ENCODE results near the gene GNB2.
"Not testable (repeated sequence)": the region's sequence is repeated elsewhere in the genome, so short reads cannot be mapped to it uniquely, and the experiment has no call there.

GNB2 gene

DNA sequence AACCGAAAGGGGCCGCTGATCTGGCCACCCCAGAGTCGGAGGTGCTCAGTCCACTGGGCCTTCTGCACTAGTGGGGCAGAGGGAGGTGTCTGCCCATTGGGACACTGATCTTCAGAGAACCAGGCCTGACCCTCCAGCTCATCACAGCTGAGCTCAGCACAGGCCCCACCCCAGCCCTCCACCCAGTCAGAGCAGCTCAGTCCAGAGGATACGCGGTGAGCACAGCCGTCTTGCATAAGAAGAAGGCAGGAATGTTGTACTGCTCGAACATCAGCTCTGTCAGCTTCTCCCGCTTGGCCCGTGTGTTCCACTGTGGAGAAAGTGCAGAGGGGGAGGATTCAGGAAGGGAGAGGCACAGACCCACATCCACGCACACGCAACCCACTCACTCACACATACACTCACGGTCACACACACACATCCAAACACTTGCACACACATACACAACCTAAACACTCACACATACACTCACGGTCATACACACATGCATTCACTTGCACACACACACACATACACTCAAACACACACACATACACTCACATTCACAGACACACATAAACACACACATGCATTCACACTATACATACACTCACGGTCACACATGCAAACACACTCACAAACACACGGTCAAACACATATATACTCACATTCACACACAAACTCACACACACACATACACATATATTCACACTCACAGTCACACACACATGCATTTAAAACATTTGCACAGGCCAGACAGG is 23.5 kb upstream of the GNB2 start:
- ATAC-seq (ENCODE audit: low read depth), result peak; percentile 77
- H3K9me3 ChIP-seq (ENCODE audit: severe bottlenecking), result no peaks in the 10 kb centered on the region

GRCh38 chr7:100654908-100655831 is 18.4 kb upstream of the GNB2 start:
- no peak for ATAC-seq (ENCODE audit: low read depth)
- Histone ChIP-seq H3K27ac (ENCODE audit: poor library complexity, severe bottlenecking) (no peak overlapping the region), H3K4me3 (ENCODE audit: severe bottlenecking) (no peak overlapping the region), H3K27me3 (ENCODE audit: insufficient read depth, poor library complexity, severe bottlenecking) (peaks cover 29% of the 10 kb centered on the region), H3K36me3 (ENCODE audit: low read depth) (no peaks in the 10 kb centered on the region), H3K4me1 (ENCODE audit: insufficient read depth, poor library complexity, severe bottlenecking) (no peaks in the 10 kb centered on the region), H3K9me3 (ENCODE audit: severe bottlenecking) (no peaks in the 10 kb centered on the region)
- TF ChIP-seq, protein P1, sequence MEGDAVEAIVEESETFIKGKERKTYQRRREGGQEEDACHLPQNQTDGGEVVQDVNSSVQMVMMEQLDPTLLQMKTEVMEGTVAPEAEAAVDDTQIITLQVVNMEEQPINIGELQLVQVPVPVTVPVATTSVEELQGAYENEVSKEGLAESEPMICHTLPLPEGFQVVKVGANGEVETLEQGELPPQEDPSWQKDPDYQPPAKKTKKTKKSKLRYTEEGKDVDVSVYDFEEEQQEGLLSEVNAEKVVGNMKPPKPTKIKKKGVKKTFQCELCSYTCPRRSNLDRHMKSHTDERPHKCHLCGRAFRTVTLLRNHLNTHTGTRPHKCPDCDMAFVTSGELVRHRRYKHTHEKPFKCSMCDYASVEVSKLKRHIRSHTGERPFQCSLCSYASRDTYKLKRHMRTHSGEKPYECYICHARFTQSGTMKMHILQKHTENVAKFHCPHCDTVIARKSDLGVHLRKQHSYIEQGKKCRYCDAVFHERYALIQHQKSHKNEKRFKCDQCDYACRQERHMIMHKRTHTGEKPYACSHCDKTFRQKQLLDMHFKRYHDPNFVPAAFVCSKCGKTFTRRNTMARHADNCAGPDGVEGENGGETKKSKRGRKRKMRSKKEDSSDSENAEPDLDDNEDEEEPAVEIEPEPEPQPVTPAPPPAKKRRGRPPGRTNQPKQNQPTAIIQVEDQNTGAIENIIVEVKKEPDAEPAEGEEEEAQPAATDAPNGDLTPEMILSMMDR (IDR thresholded peaks at IDR 0.05; ENCODE audit: poor library complexity, severe bottlenecking), result no peak
- no peak for DNase-seq (ENCODE audit: low spot score)

More for the DNA sequence above, 23.5 kb upstream of the GNB2 start:
- DNase-seq (ENCODE audit: low spot score), result no peak
- TF ChIP-seq, protein P1 (IDR thresholded peaks at IDR 0.05; ENCODE audit: poor library complexity, severe bottlenecking), result no peak
- peaks cover 9% of the 10 kb centered on the region for H3K27me3 ChIP-seq (ENCODE audit: insufficient read depth, poor library complexity, severe bottlenecking)
- H3K4me3 ChIP-seq (ENCODE audit: severe bottlenecking), result no peak overlapping the region
- H3K27ac ChIP-seq (ENCODE audit: poor library complexity, severe bottlenecking), result no peak overlapping the region
- no peaks in the 10 kb centered on the region for H3K36me3 ChIP-seq (ENCODE audit: low read depth)
- no peaks in the 10 kb centered on the region for H3K4me1 ChIP-seq (ENCODE audit: insufficient read depth, poor library complexity, severe bottlenecking)

- no peak for DNase-seq (ENCODE audit: low spot score)
- H3K27ac ChIP-seq (ENCODE audit: poor library complexity, severe bottlenecking), result no peak within 1 kb of the TSS
These were observed 17.4 kb upstream of the GNB2 start, which contains the start of gene ACTL6B for GRCh38 chr7:100655908-100656674. Gene ACTL6B, minus strand, starts transcription at chr7:100656448. Its CDS starts 94 bp downstream, at chr7:100656354.

GRCh38 chr7:100662194-100662776 is 11.3 kb upstream of the GNB2 start:
- H3K9me3 ChIP-seq (ENCODE audit: severe bottlenecking); H3K27me3 ChIP-seq (ENCODE audit: insufficient read depth, poor library complexity, severe bottlenecking); H3K4me1 ChIP-seq (ENCODE audit: insufficient read depth, poor library complexity, severe bottlenecking); H3K36me3 ChIP-seq (ENCODE audit: low read depth); H3K4me3 ChIP-seq (ENCODE audit: severe bottlenecking); DNase-seq (ENCODE audit: low spot score); H3K27ac ChIP-seq (ENCODE audit: poor library complexity, severe bottlenecking); ATAC-seq (ENCODE audit: low read depth): not testable (repeated sequence)

More at GRCh38 chr7:100655908-100656674, 17.4 kb upstream of the GNB2 start, which contains the start of gene ACTL6B:
- no peak within 1 kb of the TSS for H3K4me3 ChIP-seq (ENCODE audit: severe bottlenecking)
- peak; percentile 48 for ATAC-seq (ENCODE audit: low read depth)
- H3K27me3 ChIP-seq (ENCODE audit: insufficient read depth, poor library complexity, severe bottlenecking), result peaks cover 29% of the 10 kb centered on the region
- no peaks in the 10 kb centered on the region for H3K4me1 ChIP-seq (ENCODE audit: insufficient read depth, poor library complexity, severe bottlenecking)
- H3K36me3 ChIP-seq (ENCODE audit: low read depth), result no peaks in the 10 kb centered on the region
- TF ChIP-seq, protein P1 (IDR thresholded peaks at IDR 0.05; ENCODE audit: poor library complexity, severe bottlenecking), result no peak
- H3K9me3 ChIP-seq (ENCODE audit: severe bottlenecking), result no peaks in the 10 kb centered on the region
